ENCODE data around the gene TMEM86A.

GRCh38 chr11:18668131-18668530 is 30.4 kb upstream of the TMEM86A start:
- TF ChIP-seq CTCF (conservative IDR thresholded peaks at IDR 0.05; ENCODE audit: low read depth, low read length) (no peak), EZH2 (IDR thresholded peaks at IDR 0.05; ENCODE audit: borderline replicate concordance, low read depth, low read length, poor library complexity, severe bottlenecking) (no peak)

Measured in A673 (cell line).